ENCODE results near the gene MACROD2.

The MACROD2 gene

DNA sequence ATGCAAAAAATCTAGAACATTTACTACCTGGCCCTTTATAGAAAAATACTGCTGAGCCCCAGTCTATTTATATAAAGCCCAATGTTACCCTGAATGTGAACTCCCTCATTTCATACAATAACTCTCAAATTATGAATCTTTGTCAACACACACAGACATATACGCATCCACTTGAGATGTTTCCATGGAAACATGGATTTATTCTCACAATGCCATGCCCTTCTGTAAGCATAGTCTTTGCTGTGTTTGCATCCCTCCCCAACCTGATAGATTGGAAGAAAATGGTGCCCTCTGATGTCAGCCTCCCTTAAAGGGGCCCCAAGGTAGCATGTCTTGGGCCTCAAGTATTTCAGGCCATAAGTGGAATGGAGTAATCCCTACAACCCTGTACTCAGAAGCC is 2004.8 kb downstream of the MACROD2 start:
- TF ChIP-seq, protein P1, sequence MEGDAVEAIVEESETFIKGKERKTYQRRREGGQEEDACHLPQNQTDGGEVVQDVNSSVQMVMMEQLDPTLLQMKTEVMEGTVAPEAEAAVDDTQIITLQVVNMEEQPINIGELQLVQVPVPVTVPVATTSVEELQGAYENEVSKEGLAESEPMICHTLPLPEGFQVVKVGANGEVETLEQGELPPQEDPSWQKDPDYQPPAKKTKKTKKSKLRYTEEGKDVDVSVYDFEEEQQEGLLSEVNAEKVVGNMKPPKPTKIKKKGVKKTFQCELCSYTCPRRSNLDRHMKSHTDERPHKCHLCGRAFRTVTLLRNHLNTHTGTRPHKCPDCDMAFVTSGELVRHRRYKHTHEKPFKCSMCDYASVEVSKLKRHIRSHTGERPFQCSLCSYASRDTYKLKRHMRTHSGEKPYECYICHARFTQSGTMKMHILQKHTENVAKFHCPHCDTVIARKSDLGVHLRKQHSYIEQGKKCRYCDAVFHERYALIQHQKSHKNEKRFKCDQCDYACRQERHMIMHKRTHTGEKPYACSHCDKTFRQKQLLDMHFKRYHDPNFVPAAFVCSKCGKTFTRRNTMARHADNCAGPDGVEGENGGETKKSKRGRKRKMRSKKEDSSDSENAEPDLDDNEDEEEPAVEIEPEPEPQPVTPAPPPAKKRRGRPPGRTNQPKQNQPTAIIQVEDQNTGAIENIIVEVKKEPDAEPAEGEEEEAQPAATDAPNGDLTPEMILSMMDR (conservative IDR thresholded peaks at IDR 0.05; ENCODE audit: control insufficient read depth, insufficient read depth, low read depth, low read length), result no peak
- DNase-seq (ENCODE audit: low read depth), result no peak

DNA sequence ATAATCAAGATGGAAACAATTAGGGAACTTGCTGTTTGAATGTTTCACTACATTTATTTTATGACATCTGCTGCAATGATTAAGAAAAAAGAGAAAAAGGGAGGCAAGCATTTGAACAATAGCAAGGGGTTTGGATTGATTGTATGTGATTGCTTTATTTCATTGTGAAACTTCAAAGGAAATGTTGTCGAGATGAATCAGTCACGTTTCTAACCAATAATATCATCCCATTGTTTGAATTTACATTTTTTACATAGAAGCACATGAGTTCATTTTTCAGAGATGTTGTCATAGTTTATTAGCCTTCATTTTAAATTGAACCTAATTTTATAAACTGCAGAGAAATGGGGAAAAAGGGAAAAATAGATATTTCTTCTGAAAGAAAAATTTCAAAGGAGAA is 2006.0 kb downstream of the MACROD2 start:
- H3K4me3 ChIP-seq (ENCODE audit: control insufficient read depth, low read depth, low read length), result no peak overlapping the region
- TF ChIP-seq, protein P1 (conservative IDR thresholded peaks at IDR 0.05; ENCODE audit: control insufficient read depth, insufficient read depth, low read depth, low read length), result no peak
- DNase-seq (ENCODE audit: low read depth), result peak; percentile 34

More for the DNA sequence above, 2004.8 kb downstream of the MACROD2 start:
- H3K4me3 ChIP-seq (ENCODE audit: control insufficient read depth, low read depth, low read length), result no peak overlapping the region

DNA sequence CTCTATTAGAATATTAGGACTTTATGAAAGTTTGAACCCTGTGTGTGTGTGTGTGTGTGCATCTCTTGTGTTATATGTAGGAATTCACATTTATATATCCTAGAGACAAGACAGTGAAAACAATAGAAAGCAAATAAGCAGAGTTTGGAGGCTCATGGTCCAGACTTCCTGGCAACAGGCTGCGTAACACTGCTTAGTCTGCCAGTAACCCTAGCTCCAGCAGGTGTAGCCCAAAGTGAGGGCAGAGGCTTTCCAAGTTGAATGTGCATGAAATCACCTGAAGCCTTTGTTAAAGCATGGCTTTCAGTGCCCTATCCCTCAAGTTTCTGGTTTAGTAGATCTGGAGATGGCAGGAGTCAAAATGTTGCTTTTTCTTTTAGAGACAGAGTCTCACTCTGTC is 2008.0 kb downstream of the MACROD2 start:
- no peak overlapping the region for H3K4me3 ChIP-seq (ENCODE audit: control insufficient read depth, low read depth, low read length)
- DNase-seq (ENCODE audit: low read depth), result no peak
- TF ChIP-seq, protein P1 (conservative IDR thresholded peaks at IDR 0.05; ENCODE audit: control insufficient read depth, insufficient read depth, low read depth, low read length), result no peak

DNA sequence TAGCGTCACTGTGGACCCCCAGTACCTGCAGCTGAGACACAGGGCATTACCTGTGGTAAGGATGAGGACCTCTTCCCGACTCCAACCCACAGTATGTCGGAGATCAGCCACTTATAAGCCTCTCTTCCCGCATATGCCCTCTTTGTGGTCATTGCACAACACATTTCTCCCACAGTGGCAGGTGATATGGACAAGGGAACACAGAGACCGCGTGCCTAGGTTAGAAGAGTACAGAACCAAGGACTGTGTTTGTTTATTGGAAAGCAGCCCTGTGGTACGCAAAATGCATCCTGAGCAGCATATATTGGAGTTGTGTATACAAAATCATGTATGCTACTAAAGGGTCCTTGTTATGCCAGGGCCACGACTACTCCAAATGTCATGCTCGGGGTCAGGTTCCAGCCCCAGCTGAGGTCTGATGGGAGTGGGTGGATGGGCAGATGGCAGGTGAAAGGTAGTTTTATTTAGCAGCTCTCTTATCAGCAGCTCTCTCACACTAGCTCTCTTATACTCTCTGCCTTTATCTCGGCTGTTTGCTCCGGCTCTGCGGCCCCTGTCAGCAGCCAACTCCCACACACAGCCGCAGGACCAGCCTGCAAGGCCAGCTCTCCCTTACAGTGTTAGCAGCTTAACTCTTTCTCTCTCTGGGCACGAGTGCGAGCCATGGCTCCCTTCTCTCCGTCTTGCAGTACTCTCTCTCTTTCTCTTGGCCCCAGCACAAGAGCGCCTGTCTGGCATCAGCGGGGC is 2009.0 kb downstream of the MACROD2 start:
- DNase-seq (ENCODE audit: low read depth), result no peak
- no peak overlapping the region for H3K4me3 ChIP-seq (ENCODE audit: control insufficient read depth, low read depth, low read length)
- TF ChIP-seq, protein P1 (conservative IDR thresholded peaks at IDR 0.05; ENCODE audit: control insufficient read depth, insufficient read depth, low read depth, low read length), result no peak

DNA sequence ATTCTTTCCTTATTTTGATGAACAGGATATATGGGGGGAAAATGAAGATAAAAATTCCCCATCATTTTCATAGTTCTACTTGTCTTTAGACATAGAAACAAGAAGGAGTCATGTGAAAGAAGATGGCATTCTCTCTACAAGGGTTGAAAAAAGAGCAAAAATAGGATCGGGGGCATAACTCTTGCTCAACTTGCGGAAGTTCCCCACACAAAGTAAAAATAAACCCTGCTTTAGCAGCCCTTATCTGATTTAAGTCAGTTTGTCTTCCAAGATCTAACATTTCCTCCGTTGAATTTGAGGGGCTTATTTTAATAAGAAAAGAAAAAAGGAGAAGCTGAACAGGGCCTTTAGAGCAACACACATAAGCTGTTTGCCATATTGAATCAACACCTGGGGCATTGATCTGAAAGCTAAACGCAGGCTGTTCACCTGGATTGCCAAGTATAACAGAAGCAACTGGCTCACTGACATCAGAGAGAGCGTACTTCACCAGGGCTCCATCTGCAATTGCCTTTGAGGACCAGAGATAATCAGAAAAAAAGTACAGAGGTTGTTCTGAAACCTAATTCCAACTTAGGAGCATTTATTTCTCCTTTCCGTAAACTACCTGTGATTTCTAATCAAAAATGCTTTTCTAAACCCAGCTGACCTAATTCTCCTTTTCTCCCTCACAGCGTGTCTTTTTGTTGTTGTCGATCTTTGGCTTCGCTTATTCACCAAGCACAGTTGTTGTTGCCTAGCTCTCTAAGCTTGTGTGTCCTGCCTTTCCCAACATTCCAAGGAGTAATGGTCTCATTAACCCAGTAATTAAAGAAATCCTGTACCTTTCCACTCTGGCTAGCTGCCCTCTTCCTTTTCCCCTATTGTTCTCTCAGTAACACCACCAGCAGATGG is 2010.0 kb downstream of the MACROD2 start:
- DNase-seq (ENCODE audit: low read depth), result no peak
- H3K4me3 ChIP-seq (ENCODE audit: control insufficient read depth, low read depth, low read length), result no peak overlapping the region
- TF ChIP-seq, protein P1 (conservative IDR thresholded peaks at IDR 0.05; ENCODE audit: control insufficient read depth, insufficient read depth, low read depth, low read length), result no peak

DNA sequence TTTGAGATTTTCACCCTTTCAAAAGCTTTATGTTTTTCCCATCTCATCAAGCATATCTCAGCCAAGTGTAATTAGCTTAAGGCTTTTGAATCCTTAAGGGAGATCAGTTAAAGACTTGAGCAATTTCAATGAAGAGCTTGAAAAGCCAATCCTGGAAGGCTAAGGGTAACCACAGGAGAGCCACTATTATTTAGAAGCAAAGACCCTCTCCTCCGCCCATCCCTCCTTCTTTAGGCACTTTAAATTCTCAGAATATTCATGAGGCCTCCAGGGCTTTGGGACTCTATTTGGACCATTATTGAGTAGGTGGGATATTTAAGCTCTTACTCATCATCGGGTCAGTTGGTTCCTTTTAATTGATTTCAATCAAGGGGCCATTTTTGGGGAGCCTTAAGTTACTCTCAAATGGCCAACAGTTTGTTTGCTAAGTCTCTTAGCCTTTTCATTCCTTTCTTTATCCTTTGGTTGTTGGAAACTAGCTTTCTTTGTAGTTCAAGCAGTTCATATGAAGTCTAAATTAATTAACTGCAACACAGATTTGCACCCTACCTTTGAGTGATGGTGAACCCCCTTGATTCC is 2010.7 kb downstream of the MACROD2 start:
- H3K4me3 ChIP-seq (ENCODE audit: control insufficient read depth, low read depth, low read length), result no peak overlapping the region
- TF ChIP-seq, protein P1 (conservative IDR thresholded peaks at IDR 0.05; ENCODE audit: control insufficient read depth, insufficient read depth, low read depth, low read length), result no peak
- no peak for DNase-seq (ENCODE audit: low read depth)
